ENCODE measurements around the gene BPIFA1. TPM values are rescaled to one million over a fixed set of nuclear protein-coding genes. Genes with fewer than 3 reads are reported as not detected.

The BPIFA1 gene
- total RNA-seq, 1 donor from 2014 or later = not detected

- intact Hi-C loops (cut with DNase I) = loop anchor here (10.0 kb wide), 1 partner anchor 1038 kb away; no protein-coding TSS in a partner anchor
- Histone ChIP-seq H3K9me3 (no peaks in the 10 kb centered on the region), H3K36me3 (no peaks in the 10 kb centered on the region), H3K4me1 (no peaks in the 10 kb centered on the region), H3K4me3 (no peak overlapping the region), H3K27ac (no peak overlapping the region), H3K27me3 (no peaks in the 10 kb centered on the region)
- DNase-seq (ENCODE audit: extremely low spot score in 2 of 2) = no peak
- no peak for TF ChIP-seq POLR2AphosphoS5 (IDR thresholded peaks at IDR 0.05; ENCODE audit: insufficient read depth in 1 of 2, low read depth in 1 of 2)
- no peak for TF ChIP-seq POLR2A (IDR thresholded peaks at IDR 0.05)
- no peak for TF ChIP-seq CTCF (IDR thresholded peaks at IDR 0.05)
Observed at GRCh38 chr20:33192912-33193501, 42.8 kb upstream of the BPIFA1 start.

- H3K9me3 ChIP-seq = no peaks in the 10 kb centered on the region
- no peaks in the 10 kb centered on the region for H3K36me3 ChIP-seq
- H3K4me3 ChIP-seq = no peak overlapping the region
- H3K27me3 ChIP-seq = no peaks in the 10 kb centered on the region
- no peaks in the 10 kb centered on the region for H3K4me1 ChIP-seq
- no peak overlapping the region for H3K27ac ChIP-seq
- TF ChIP-seq POLR2AphosphoS5 (IDR thresholded peaks at IDR 0.05; ENCODE audit: insufficient read depth in 1 of 2, low read depth in 1 of 2) (no peak), CTCF (IDR thresholded peaks at IDR 0.05) (no peak), POLR2A (IDR thresholded peaks at IDR 0.05) (no peak)
- no peak for DNase-seq (ENCODE audit: extremely low spot score in 2 of 2)
- intact Hi-C loops (cut with DNase I) = loop anchor here (10.0 kb wide), 1 partner anchor 1044 kb away; no protein-coding TSS in a partner anchor
Observed at GRCh38 chr20:33199026-33199425, 36.8 kb upstream of the BPIFA1 start.

GRCh38 chr20:33202451-33202850 is 33.3 kb upstream of the BPIFA1 start:
- H3K4me1 ChIP-seq = no peaks in the 10 kb centered on the region
- H3K27ac ChIP-seq = no peak overlapping the region
- no peak overlapping the region for H3K4me3 ChIP-seq
- DNase-seq (ENCODE audit: extremely low spot score in 2 of 2) = no peak
- TF ChIP-seq POLR2A (IDR thresholded peaks at IDR 0.05) (no peak), CTCF (IDR thresholded peaks at IDR 0.05) (no peak), POLR2AphosphoS5 (IDR thresholded peaks at IDR 0.05; ENCODE audit: insufficient read depth in 1 of 2, low read depth in 1 of 2) (no peak)
- H3K9me3 ChIP-seq = no peaks in the 10 kb centered on the region
- intact Hi-C loops (cut with DNase I) = no loop called here
- no peaks in the 10 kb centered on the region for H3K27me3 ChIP-seq
- H3K36me3 ChIP-seq = no peaks in the 10 kb centered on the region

- Histone ChIP-seq H3K9me3 (no peaks in the 10 kb centered on the region), H3K4me3 (no peak overlapping the region), H3K27ac (no peak overlapping the region), H3K36me3 (no peaks in the 10 kb centered on the region), H3K4me1 (no peaks in the 10 kb centered on the region), H3K27me3 (no peaks in the 10 kb centered on the region)
- intact Hi-C loops (cut with DNase I) = no loop called here
- DNase-seq (ENCODE audit: extremely low spot score in 2 of 2) = no peak
- TF ChIP-seq POLR2A (IDR thresholded peaks at IDR 0.05) (no peak), CTCF (IDR thresholded peaks at IDR 0.05) (no peak), POLR2AphosphoS5 (IDR thresholded peaks at IDR 0.05; ENCODE audit: insufficient read depth in 1 of 2, low read depth in 1 of 2) (no peak)
Observed at GRCh38 chr20:33203444-33203843, 32.4 kb upstream of the BPIFA1 start.

GRCh38 chr20:33209789-33210188 is 26.0 kb upstream of the BPIFA1 start:
- H3K36me3 ChIP-seq = no peaks in the 10 kb centered on the region
- no peak overlapping the region for H3K27ac ChIP-seq
- H3K4me1 ChIP-seq = no peaks in the 10 kb centered on the region
- DNase-seq (ENCODE audit: extremely low spot score in 2 of 2) = no peak
- no peak for TF ChIP-seq CTCF (IDR thresholded peaks at IDR 0.05)
- TF ChIP-seq POLR2A (IDR thresholded peaks at IDR 0.05) = no peak
- TF ChIP-seq POLR2AphosphoS5 (IDR thresholded peaks at IDR 0.05; ENCODE audit: insufficient read depth in 1 of 2, low read depth in 1 of 2) = no peak
- H3K9me3 ChIP-seq = no peaks in the 10 kb centered on the region
- no peaks in the 10 kb centered on the region for H3K27me3 ChIP-seq
- intact Hi-C loops (cut with DNase I) = no loop called here
- no peak overlapping the region for H3K4me3 ChIP-seq

Data from vagina (tissue), 2 donors.